Keratinocyte (primary cell): ENCODE results near the gene HSD17B2. TPM values are rescaled to one million over a fixed set of nuclear protein-coding genes. Genes with fewer than 3 reads are reported as not detected.

Source experiments
- DNase-seq: peaks from one replicate; pipeline ENCODE4 v3.0.0-alpha.2; 2011; ENCODE audit warnings: low read depth, missing footprints, low spot score
- FAIRE-seq: peaks from 2 replicates; lab custom pipeline; 2011; peaks lifted over from hg19 to GRCh38; lab: Jason Lieb, UNC
- H2AFZ ChIP-seq: 2 replicates; pipeline ENCODE4 v1.6.0; 2012; ENCODE audit warnings: low read length, control low read depth, inconsistent platforms; ENCODE audit not compliant: control insufficient read depth
- H3K27ac ChIP-seq: 2 replicates; pipeline ENCODE4 v1.5.1; 2011; ENCODE audit warnings: low read length; ENCODE audit not compliant: control insufficient read depth, insufficient read depth
- H3K27me3 ChIP-seq: 3 replicates; pipeline ENCODE4 v1.6.0; 2011; ENCODE audit warnings: low read length; ENCODE audit not compliant: control insufficient read depth, insufficient read depth; ENCODE audit errors: extremely low read depth
- H3K36me3 ChIP-seq, 2 experiments: 2 replicates in 1 of 2; 3 replicates in 1 of 2; pipeline ENCODE4 v1.5.1; 2011; ENCODE audit warnings: low read length in 2 of 2, mild to moderate bottlenecking in 1 of 2; ENCODE audit not compliant: control insufficient read depth in 2 of 2, insufficient read depth in 2 of 2; ENCODE audit errors: extremely low read depth in 1 of 2
- H3K4me1 ChIP-seq: 3 replicates; pipeline ENCODE4 v1.5.1; 2011; ENCODE audit warnings: low read length; ENCODE audit not compliant: control insufficient read depth, insufficient read depth; ENCODE audit errors: extremely low read depth
- H3K4me2 ChIP-seq: 3 replicates; pipeline ENCODE4 v1.6.0; 2011; ENCODE audit warnings: low read depth, low read length; ENCODE audit not compliant: control insufficient read depth, insufficient read depth; ENCODE audit errors: extremely low read depth
- H3K4me3 ChIP-seq, 3 experiments: fragments of 200-600 bp in 1 of 3; sonication (generic) in 1 of 3; 2 replicates in 2 of 3; 3 replicates in 1 of 3; pipeline ENCODE4 v1.5.1; 2011 to 2016; ENCODE audit warnings: low read length in 3 of 3, mild to moderate bottlenecking in 3 of 3, control low read depth in 2 of 3, inconsistent platforms in 1 of 3, low read depth in 1 of 3, mixed read lengths in 1 of 3, mixed run types in 1 of 3, moderate library complexity in 1 of 3; ENCODE audit not compliant: control insufficient read depth in 2 of 3, insufficient read depth in 2 of 3; ENCODE audit errors: extremely low read depth in 1 of 3
- H3K79me2 ChIP-seq: 2 replicates; pipeline ENCODE4 v1.6.0; 2012; ENCODE audit warnings: low read length; ENCODE audit not compliant: control insufficient read depth, insufficient read depth
- H3K9ac ChIP-seq: 3 replicates; pipeline ENCODE4 v1.6.0; 2011; ENCODE audit warnings: low read length; ENCODE audit not compliant: control insufficient read depth, insufficient read depth; ENCODE audit errors: extremely low read depth
- H3K9me1 ChIP-seq: 3 replicates; pipeline ENCODE4 v1.6.0; 2011; ENCODE audit warnings: low read length; ENCODE audit not compliant: control insufficient read depth, insufficient read depth; ENCODE audit errors: extremely low read depth
- H3K9me3 ChIP-seq: 2 replicates; pipeline ENCODE4 v1.5.1; 2012; ENCODE audit warnings: low read depth, low read length; ENCODE audit not compliant: control insufficient read depth
- H4K20me1 ChIP-seq: 3 replicates; pipeline ENCODE4 v1.6.0; 2011; ENCODE audit warnings: low read length; ENCODE audit not compliant: control insufficient read depth, insufficient read depth; ENCODE audit errors: extremely low read depth
- CTCF ChIP-seq, 3 experiments: IDR thresholded peaks in 1 of 3; conservative IDR thresholded peaks in 1 of 3; optimal IDR thresholded peaks in 1 of 3; 2 replicates in 2 of 3; 3 replicates in 1 of 3; pipeline versions ENCODE3 to v1.5.1; 2011; ENCODE audit warnings: low read length in 3 of 3, mild to moderate bottlenecking in 3 of 3, moderate library complexity in 2 of 3, control low read depth in 1 of 3, inconsistent platforms in 1 of 3; ENCODE audit not compliant: insufficient read depth in 2 of 3; ENCODE audit errors: extremely low read depth in 1 of 3
- EZH2 ChIP-seq: IDR thresholded peaks from one replicate; pipeline ENCODE4 v1.6.1; 2012; ENCODE audit warnings: inconsistent platforms, mild to moderate bottlenecking, low read length, moderate library complexity
- dilution Hi-C: fragments of 300-500 bp; cut with MboI; formaldehyde crosslinking; loops from one replicate; pipeline ENCODE4 v1.7.0; 2020; ENCODE audit warnings: low sequenced_read_pairs; ENCODE audit not compliant: extremely low pct_ligation_motif_present
- polyA plus RNA-seq, 5 experiments: library from polyadenylated mRNA; depleted of rRNA in 3 of 5; stranded (reverse) in 3 of 5; stranded (forward) in 1 of 5; unstranded in 1 of 5; fragments of >200 nt; gene quantifications; 1 replicate in 1 of 5; 2 replicates in 3 of 5; 3 replicates in 1 of 5; pipeline versions ENCODE4 v1.2.1 to v1.2.3, GENCODE V29; 2011 to 2012; ENCODE audit warnings: missing spikeins in 2 of 5, low read depth in 1 of 5, low replicate concordance in 1 of 5

Gene HSD17B2
- polyA plus RNA-seq, 1 donor (not counting 4 experiments of a cell fraction or from before 2014, with no cell fraction given), result 3.1 TPM

GRCh38 chr16:82010649-82011048, 24.4 kb upstream of the HSD17B2 start:
- FAIRE-seq, result peak; percentile 9
- Histone ChIP-seq H3K9me3 (no peaks in the 10 kb centered on the region), H4K20me1 (no peaks in the 10 kb centered on the region), H3K4me2 (peak overlapping the region; percentile 89), H3K27ac (peak overlapping the region; percentile 65), H3K79me2 (peaks cover 5% of the 10 kb centered on the region), H3K36me3 (peaks cover 0 to 4% of the 10 kb centered on the region in 2 experiments), H3K27me3 (no peaks in the 10 kb centered on the region), H3K4me1 (peaks cover 4% of the 10 kb centered on the region), H2AFZ (peak overlapping the region; percentile 100), H3K4me3 (peak overlapping the region; percentile 65 to 73 (median 71)), H3K9ac (peak overlapping the region; percentile 78), H3K9me1 (no peaks in the 10 kb centered on the region)
- TF ChIP-seq EZH2, result no peak
- TF ChIP-seq CTCF (optimal IDR thresholded peaks at IDR 0.05 in 1 of 3, IDR thresholded peaks at IDR 0.05 in 1 of 3, conservative IDR thresholded peaks at IDR 0.05 in 1 of 3; ENCODE audit: extremely low read depth in 1 of 3, insufficient read depth in 2 of 3, low read length in 3 of 3), result no peak
- DNase-seq, result no peak
- dilution Hi-C loops, result no loop called here

- Histone ChIP-seq H3K4me1 (peaks cover 5% of the 10 kb centered on the region), H3K27me3 (no peaks in the 10 kb centered on the region), H3K36me3 (peaks cover 0 to 4% of the 10 kb centered on the region in 2 experiments), H3K9me1 (no peaks in the 10 kb centered on the region), H3K79me2 (peaks cover 5% of the 10 kb centered on the region), H2AFZ (peak within 1 kb of the TSS; percentile 100), H3K9me3 (no peaks in the 10 kb centered on the region), H4K20me1 (no peaks in the 10 kb centered on the region), H3K4me3 (peak within 1 kb of the TSS; percentile 65 to 73 (median 71)), H3K9ac (peak within 1 kb of the TSS; percentile 78), H3K4me2 (peak within 1 kb of the TSS; percentile 89), H3K27ac (peak within 1 kb of the TSS; percentile 65)
- FAIRE-seq (peak; percentile 44), DNase-seq (no peak)
- no peak for TF ChIP-seq EZH2
- TF ChIP-seq CTCF (optimal IDR thresholded peaks at IDR 0.05 in 1 of 3, IDR thresholded peaks at IDR 0.05 in 1 of 3, conservative IDR thresholded peaks at IDR 0.05 in 1 of 3; ENCODE audit: extremely low read depth in 1 of 3, insufficient read depth in 2 of 3, low read length in 3 of 3), result no peak
- dilution Hi-C loops, result no loop called here
These were observed 23.8 kb upstream of the HSD17B2 start, which contains the start of gene SDR42E1 for GRCh38 chr16:82011199-82011641. Gene SDR42E1, minus strand, starts transcription at chr16:82011470. Its CDS starts 10,612 bp downstream, at chr16:82000858.
